Measurements from ENCODE around the gene DLG1. TPM values are rescaled to one million over a fixed set of nuclear protein-coding genes. Genes with fewer than 3 reads are reported as not detected.

The DLG1 gene
- total RNA-seq, 2 donors from 2014 or later, result 44.1 to 59.0 TPM

DNA sequence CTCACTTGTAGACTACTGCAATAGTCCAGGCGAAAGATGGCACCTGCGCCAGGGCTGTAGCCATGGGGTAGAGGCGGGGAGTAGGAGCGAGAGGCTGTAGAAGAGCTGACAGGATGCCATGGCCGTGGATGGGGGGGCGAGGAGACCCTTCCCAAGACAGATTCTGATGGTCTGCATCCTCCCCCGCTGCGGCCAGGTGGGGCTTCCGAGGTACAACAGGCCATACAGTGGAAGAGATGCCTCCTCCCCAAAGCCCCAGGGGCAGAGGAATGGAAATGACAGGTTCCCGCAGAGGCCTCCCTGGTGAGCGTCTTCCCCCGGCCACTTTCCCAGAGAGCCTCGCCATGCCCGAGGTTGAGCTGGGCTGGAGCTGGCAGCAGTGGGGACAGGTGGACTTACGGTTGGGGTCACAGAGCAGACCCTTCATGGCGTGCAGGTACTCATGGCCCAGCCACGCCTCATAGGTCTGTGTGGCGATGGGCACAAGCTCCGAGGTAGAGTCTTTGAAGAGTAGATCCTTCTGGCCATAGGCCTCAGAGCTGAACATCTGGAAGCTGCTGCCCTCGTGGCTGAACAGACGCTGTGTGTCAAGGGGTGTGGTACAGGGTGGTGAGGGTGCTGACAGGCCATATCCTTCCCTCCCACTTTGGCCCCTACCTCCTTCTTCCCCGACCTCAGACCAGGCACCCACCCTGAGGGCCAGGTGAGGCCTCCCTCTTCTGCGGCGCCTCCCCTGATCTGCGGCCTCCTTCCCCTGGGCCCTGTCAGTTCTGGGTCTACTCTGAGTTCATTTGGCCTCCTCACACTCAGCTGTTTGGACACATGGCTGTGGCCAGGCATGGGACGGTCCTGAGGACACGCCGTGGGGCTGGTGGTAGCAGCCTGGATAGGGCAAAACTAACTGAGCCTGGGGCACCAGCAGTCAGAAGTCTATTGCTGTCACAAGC lies 282.3 kb downstream of the DLG1 start:
- ATAC-seq (peak in 1 of 2 donors; percentile 19), DNase-seq (no peak)
- intact Hi-C loops (cut with DNase I), result no loop called here

DNA sequence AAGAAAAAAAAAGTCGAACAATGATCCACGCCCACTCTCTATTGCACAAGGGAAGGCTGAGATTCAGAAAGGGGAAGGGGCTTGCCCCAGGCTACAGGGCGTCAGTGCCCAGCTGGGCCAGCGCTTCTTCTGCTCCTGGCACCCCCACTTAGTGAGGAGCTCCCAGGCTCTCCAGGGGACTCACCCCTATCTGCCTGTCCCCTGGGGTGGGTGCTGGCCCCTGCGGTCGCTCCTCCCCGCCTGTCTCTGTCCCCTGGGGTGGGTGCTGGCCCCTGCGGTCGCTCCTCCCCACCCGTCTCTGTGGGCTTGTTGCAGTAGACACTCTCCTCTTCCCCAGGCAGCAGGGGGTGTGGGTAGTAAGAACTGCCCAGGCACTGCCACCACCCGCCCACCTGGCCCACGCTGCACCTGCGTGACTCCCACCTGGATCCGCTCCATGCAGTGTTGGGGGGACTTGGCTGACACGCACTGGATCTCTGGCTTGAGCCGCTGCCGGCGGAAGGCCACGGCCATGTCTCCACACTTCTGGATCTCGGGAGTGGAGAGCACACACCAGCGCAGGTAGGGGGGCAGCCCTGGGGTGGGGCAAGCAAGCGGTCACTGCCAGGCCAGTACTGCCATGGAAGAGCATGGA lies 283.4 kb downstream of the DLG1 start:
- no peak for ATAC-seq
- intact Hi-C loops (cut with DNase I), result no loop called here
- no peak for DNase-seq

DNA sequence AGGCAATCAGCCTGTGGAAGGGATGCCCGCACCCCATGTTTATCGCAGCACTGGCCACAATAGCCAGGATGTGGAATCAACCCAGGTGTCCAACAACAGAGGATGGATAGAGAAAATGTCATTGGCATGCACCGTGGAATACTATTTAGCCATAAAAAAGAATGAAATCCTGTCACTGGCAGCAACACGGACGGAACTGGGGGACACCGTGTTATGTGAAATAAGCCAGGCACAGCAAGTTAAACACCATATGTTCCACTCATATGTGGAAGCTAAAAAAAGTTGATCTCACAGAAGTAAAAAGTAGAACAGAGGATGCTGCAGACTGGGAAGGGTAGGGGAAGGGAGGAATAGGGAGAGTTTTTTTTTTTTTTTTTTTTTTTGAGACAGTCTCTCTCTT lies 284.4 kb downstream of the DLG1 start:
- ATAC-seq (no peak), DNase-seq (peak; percentile 11)
- intact Hi-C loops (cut with DNase I), result no loop called here

- intact Hi-C loops (cut with DNase I), result no loop called here
- DNase-seq (peak; percentile 9), ATAC-seq (no peak)
Observed at GRCh38 chr3:197012540-197012883, 285.9 kb downstream of the DLG1 start.

GRCh38 chr3:197011780-197012539 lies 286.5 kb downstream of the DLG1 start:
- intact Hi-C loops (cut with DNase I), result no loop called here
- ATAC-seq, result no peak
- peak; percentile 11 for DNase-seq

DNA sequence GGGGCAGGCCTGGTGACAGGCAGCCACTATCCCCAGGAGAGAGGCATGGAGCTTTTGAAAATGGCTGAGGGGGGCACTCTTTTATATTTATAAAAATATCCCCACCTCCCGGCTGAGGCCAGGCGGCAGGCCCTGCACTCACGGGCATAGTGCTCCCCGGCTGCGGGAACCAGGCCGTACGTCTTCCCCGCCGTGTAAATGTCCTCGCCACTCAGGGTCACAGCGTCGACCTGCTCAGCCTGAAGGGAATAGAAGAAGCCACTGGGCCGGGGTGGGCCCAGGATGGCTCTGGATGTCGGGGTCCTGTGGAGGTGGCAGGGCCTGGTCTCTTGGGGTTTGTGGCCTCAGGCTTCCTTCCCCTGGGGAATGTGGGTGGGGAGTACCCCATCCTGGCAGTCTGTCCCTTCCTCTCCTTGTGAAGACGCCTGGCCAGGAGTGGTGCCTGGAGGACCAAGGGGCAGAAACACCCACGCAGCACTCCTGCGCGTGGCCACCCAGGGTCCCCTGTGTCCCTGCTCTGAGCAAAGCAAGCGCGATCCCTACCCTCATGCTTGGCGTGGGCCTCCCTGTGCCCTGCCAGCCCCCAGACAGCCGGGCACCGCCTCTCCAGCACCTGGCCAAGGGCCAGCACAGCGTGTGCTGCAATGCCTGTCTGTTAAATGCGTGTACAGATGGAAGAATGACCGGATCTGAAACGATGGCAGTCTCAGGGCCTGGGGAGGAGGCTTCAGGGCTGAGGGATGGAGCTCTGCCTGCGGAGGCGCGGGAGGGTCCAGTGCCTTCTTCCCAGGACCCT lies 287.7 kb downstream of the DLG1 start:
- ATAC-seq (peak; percentile 7 to 40), DNase-seq (peak; percentile 14)
- intact Hi-C loops (cut with DNase I), result no loop called here

DNA sequence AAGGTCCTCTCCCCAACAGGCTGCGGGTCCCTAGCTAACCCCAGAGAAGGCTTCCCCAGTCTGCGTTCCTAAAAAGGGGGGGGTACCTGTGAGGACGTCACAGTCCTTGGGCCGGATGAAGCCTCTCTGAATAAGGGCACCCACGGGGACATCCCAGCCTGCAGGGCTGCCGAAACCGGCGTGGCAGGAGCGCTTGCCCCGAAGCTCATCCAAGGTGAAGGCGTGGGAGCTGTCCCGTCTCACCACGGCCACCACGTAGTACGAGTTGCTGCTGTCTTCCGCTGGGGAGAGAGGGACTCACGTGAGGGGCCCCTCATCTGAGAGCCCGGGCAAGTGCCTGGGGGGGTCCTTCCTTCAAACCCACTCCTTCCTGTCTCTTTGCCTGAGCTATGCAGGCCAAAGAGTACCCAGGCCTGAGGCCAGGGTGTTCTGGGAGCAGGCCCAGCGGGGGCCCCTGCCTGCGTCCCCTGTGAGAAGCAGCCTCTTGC lies 288.8 kb downstream of the DLG1 start:
- ATAC-seq (no peak), DNase-seq (no peak)
- intact Hi-C loops (cut with DNase I), result loop anchor here in 1 of 2 donors (10.0 kb wide), 1 partner anchor 175 kb away; no protein-coding TSS in a partner anchor

- intact Hi-C loops (cut with DNase I), result loop anchor here in 1 of 2 donors (10.0 kb wide), 1 partner anchor 176 kb away; no protein-coding TSS in a partner anchor
- no peak for DNase-seq
- no peak for ATAC-seq
Observed at GRCh38 chr3:197008436-197009209, 289.8 kb downstream of the DLG1 start.

DNA sequence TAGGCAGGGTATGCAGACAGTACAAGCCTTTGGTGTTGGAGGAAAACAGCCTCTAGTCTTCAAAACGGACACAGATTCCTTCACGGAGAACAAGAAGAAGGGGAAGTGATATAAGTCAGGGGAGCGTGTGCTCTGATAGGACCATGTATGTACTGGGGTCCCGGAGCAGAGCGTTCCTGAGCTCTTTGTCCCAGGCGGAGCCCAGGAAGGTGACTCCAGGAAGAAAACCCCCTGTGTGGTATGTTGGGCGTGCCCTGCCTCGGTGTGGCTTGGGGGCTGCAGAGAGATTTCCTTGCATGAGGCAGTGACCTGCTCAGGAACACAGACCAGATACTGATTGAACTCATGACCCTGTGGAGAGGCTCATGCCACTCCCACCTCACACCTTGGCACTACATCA lies 290.5 kb downstream of the DLG1 start:
- no peak for ATAC-seq
- peak; percentile 12 for DNase-seq
- intact Hi-C loops (cut with DNase I), result loop anchor here in 1 of 2 donors (10.0 kb wide), 1 partner anchor 177 kb away; no protein-coding TSS in a partner anchor

DNA sequence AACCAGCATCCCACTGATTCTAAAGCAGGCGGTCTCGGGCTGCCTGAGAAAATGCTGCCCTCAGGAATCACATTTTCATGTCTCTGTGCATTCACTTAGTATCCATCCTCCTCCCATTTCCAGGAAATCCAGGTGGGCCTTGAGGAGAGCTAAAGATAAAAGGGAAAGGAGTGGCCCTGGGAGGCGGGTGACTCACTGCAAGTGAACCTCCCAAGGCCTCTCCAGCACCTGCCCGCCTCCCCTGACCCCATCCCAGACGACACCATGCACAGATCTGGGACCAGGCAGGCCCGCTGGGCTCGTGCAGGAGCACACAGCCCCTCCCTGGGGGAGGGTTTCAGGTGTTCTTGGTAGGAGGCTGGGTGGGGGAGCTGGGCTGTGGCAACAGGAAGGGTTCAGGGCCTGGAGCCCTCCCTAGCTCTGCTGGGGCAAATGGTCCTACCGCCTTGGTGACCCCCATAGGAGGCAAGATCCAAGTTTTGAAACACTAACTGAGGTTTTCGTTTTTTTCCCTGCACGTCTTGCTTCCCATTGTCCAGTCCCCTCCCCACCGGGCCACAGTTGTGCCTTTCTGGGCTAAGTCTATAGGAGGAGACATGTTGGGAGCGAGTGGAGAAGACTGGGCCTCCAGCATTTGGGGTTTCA lies 291.0 kb downstream of the DLG1 start:
- DNase-seq, result peak; percentile 15
- no peak for ATAC-seq
- intact Hi-C loops (cut with DNase I), result loop anchor here in 1 of 2 donors (10.0 kb wide), 1 partner anchor 177 kb away; no protein-coding TSS in a partner anchor

- ATAC-seq (no peak), DNase-seq (no peak)
- intact Hi-C loops (cut with DNase I), result loop anchor here in 1 of 2 donors (10.0 kb wide), 1 partner anchor 178 kb away; no protein-coding TSS in a partner anchor
Observed at GRCh38 chr3:197006860-197007259, 291.6 kb downstream of the DLG1 start.

DNA sequence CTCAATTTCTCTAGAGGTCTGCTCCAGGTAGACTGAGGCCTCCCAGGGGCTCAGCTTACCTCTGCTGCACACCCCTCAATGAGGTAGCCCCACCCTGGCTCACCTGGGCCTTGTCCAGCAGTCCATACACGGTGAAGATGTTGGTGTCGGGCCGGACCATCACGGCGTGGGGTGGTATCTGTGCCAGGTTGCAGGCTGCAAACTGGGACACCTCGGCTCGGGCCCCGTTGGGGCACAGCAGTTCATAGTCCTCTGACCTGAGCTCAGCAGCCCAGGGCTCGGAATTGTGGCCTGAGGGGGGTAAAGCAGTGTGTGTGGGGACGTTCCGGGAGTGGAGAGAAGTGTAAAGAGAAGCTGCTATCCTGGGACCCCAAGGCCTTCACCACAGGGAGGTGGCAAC lies 292.0 kb downstream of the DLG1 start:
- DNase-seq, result peak; percentile 20
- intact Hi-C loops (cut with DNase I), result loop anchor here in 1 of 2 donors (10.0 kb wide), 1 partner anchor 178 kb away; no protein-coding TSS in a partner anchor
- ATAC-seq, result no peak

DNA sequence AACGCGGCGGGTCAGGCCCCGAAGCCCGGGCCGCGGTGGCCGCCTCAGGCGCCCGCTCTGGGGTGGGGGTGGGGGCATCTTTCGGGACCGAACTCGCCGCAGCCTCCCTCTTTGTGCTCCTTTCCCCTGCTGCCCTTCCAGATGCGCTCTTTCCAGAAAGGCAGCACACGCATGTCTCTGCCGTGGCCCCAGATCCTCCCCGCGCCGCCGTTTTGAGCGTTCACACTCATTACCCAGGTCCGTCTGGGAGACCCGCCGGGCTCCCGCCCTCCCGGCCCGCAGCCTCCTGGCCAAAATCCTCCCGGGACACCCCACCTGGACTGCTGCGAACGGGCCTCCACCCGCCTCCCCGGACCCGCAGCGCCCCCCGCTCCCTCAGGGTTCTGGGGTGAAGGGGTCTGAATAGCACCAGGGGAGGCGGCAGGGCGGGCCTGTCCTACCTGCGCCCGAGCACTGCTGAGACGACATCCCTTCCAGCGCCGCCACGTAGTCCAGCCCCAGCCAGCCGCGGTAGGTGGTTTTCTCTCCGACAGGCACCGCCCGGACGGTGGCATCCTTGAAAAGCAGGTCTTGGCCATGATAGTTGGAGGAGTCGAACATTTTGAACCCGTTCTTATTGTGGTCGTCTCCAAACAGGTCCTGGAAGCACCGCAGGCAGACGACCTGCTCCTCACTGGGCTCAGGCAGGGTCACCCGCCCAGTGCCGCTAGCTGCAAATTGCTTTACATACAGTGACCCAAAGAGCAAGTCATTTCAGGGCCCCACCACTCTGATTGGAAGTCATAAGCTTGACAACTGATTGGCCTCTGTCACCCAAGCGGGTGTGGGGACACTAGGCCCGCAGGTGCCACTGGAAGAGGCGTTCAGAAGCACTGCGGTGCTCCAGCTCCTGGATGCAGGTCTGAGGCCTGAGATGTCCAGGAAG lies 294.7 kb downstream of the DLG1 start:
- intact Hi-C loops (cut with DNase I), result loop anchor here (5.0 to 10.0 kb wide), 2 partner anchors 181 to 184 kb away; no protein-coding TSS in a partner anchor
- DNase-seq (peak; percentile 25), ATAC-seq (no peak)

DNA sequence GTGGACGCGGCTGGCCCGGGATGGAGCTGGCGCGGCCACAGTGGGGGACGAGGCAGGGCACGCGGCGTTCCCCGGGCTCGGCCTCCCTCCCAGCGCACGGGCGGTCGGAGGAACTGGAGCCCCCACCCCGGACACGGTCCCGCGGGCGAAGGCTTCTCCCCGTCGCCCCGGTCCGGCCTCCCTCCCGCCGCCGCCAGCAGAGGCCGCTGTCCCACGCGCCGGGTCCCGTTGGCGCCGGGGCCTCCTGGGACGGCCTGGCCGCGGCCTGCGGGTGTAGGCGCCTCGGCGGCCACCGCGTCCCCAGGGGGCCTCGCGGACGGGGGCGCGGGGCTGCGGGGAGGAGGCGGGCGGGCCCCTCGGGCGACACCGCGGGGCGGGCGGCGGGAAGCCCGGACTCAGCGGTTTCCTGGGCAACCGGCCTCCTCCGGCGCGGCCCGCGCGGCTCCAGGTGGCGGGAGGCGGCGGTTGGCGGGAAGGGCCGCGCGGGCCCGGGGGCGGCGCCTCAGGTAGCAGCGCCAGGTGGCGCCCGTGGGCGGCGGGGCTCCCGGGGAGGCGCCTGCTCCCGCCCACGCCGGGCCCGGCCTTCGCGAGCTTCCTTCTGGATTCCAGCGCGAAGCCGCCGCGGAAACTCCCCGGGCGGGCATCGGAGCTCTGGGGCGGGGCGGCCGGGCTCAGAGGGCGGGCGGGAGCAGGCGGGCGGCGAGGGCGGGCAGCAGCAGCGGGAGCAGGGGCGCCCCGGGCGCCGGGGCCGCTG lies 295.5 kb downstream of the DLG1 start:
- ATAC-seq, result peak; percentile 83 to 89
- peak; percentile 84 for DNase-seq
- intact Hi-C loops (cut with DNase I), result loop anchor here (5.0 to 10.0 kb wide), 2 partner anchors 182 to 184 kb away; no protein-coding TSS in a partner anchor
